Cortex of kidney (tissue), 1 donor: ENCODE data around the gene FOXD4L5.
"Not testable (repeated sequence)": the region's sequence is repeated elsewhere in the genome, so short reads cannot be mapped to it uniquely, and the experiment has no call there.

Source experiments
- DNase-seq: peaks from one replicate; lab custom pipeline; 2025; lab: John Stamatoyannopoulos, UW

The FOXD4L5 gene

DNA sequence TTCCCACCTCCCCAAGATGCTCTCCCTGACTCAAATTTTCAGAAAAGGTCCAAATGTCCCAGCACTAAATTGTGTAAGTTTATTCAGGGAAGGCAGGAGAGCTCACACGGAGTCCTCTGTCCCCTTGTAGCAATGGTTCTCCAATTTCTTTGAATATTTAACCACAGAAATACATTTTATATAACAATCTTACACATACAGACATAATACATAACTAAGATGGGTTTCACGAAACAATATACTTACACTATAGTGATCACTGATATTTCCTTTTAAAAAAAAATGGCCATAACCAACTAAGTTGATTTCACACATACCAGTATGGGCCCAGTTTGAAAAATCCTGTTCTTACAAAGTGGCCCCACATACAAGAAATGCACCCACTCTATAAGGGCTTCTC is at the start of gene FOXD4L5:
FOXD4L5 (minus strand) TSS at position 101 of the 400 bp plus-strand sequence. CDS start 832 bp downstream, outside the sequence.
- not testable (repeated sequence) for DNase-seq

DNA sequence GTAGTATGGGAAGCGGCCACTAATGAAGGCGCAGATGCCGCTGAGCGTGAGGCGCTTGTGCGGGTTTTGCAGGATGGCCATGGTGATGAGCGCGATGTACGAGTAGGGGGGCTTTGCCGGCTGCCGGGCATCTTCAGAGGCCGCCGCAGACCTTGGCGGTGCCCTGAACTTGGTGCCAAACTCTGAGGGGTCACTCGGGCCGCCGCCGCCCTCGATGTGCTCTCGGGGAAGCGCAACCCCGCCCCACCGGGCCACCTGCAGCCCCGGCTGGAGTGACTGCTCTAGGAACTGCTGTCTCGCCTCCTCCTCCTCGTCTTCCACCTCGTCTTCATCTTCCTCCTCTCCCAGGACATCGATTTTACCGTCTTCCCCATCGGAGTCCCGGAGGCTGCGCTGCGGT is 1.1 kb downstream of the FOXD4L5 start:
- not testable (repeated sequence) for DNase-seq

- DNase-seq = not testable (repeated sequence)
Measured at GRCh38 chr9:65282976-65283375, 2.0 kb downstream of the FOXD4L5 start.
